ENCODE results near the gene HOATZ. TPM values are rescaled to one million over a fixed set of nuclear protein-coding genes. Genes with fewer than 3 reads are reported as not detected.

Gene HOATZ
- total RNA-seq (2022; extraction: Qiagen RNA extraction; ENCODE audit: low read depth) = not detected in 5 replicates

GRCh38 chr11:111514216-111515031 lies at the start of gene HOATZ:
Gene HOATZ (plus strand): TSS chr11:111514778. CDS start chr11:111514785, 7 bp downstream.

GRCh38 chr11:111512296-111513239 lies 2.0 kb upstream of the HOATZ start, which contains the start of gene BTG4:
Gene BTG4 (minus strand): TSS chr11:111512386. CDS start chr11:111498776, 13,610 bp downstream.

GRCh38 chr11:111540114-111540936 lies 25.7 kb downstream of the HOATZ start, which contains the start of gene LAYN:
Gene LAYN (plus strand): TSS chr11:111540720. CDS start chr11:111540844, 124 bp downstream.

Other genes starting within 250 kb of the HOATZ start
- gene POU2AF3, start 216.2 kb upstream of the HOATZ start, total RNA-seq (2022; extraction: Qiagen RNA extraction; ENCODE audit: low read depth) = 0.53 to 0.93 TPM (median 0.77 TPM) in 5 replicates
- not detected in 5 replicates for gene POU2AF1, start 135.5 kb upstream of the HOATZ start, total RNA-seq (2022; extraction: Qiagen RNA extraction; ENCODE audit: low read depth)
- gene BTG4, start 2.4 kb upstream of the HOATZ start, total RNA-seq (2022; extraction: Qiagen RNA extraction; ENCODE audit: low read depth) = 0.09 to 0.14 TPM (median 0.12 TPM) in 3 of 5 replicates, not detected in the others
- 4.3 to 5.3 TPM (median 4.9 TPM) in 5 replicates for gene LAYN, start 25.9 kb downstream of the HOATZ start, total RNA-seq (2022; extraction: Qiagen RNA extraction; ENCODE audit: low read depth)
- 5.0 to 7.0 TPM (median 5.2 TPM) in 5 replicates for gene SIK2, start 87.7 kb downstream of the HOATZ start, total RNA-seq (2022; extraction: Qiagen RNA extraction; ENCODE audit: low read depth)